Caco-2 (cell line): ENCODE results near the gene SLC2A9. TPM values are rescaled to one million over a fixed set of nuclear protein-coding genes. Genes with fewer than 3 reads are reported as not detected.

Source experiments
- BruUV-seq: library from RNA; stranded (reverse); fragments of 400-500 nt; replicated peaks from 2 replicates; lab custom pipeline; 2021; lab: Mats Ljungman, UMichigan
- CTCF ChIA-PET: fragments of 300-600 bp; sonication (Branson Sonifier 250); formaldehyde crosslinking; loops from one replicate; lab custom pipeline; 2022; ENCODE audit warnings: antibody characterized with exemption; lab: Charles Lee
- POLR2A ChIA-PET: fragments of 300-600 bp; sonication (Branson Sonifier 250); formaldehyde crosslinking; loops from one replicate; lab custom pipeline; 2022; ENCODE audit warnings: antibody characterized with exemption; lab: Charles Lee
- DNase-seq, 2 experiments: peaks; one replicate each; pipeline versions ENCODE4 v3.0.0 to v3.0.0-alpha.2; 2020 to 2022
- H3K27me3 ChIP-seq: replicated peaks from 2 replicates; pipeline ENCODE4 v1.6.0; 2011; ENCODE audit warnings: low read length; ENCODE audit not compliant: control insufficient read depth, insufficient read depth
- H3K36me3 ChIP-seq: 2 replicates; pipeline ENCODE4 v1.5.1; 2011; ENCODE audit warnings: low read length; ENCODE audit not compliant: control insufficient read depth, insufficient read depth
- H3K4me1 ChIP-seq: fragments of 250-450 bp; sonication (Bioruptor Pico); 2 replicates; pipeline ENCODE4 v1.5.1; 2020; ENCODE audit warnings: mild to moderate bottlenecking
- H3K4me3 ChIP-seq: 2 replicates; pipeline ENCODE4 v1.5.1; 2011; ENCODE audit warnings: low read depth, mild to moderate bottlenecking, control low read depth, low read length
- H3K9me3 ChIP-seq: fragments of 250-450 bp; sonication (Bioruptor Pico); 2 replicates; pipeline ENCODE4 v1.5.1; 2020; ENCODE audit warnings: mild to moderate bottlenecking, moderate library complexity
- H3K27ac Mint-ChIP-seq: one replicate; pipeline ENCODE4 v1.8.0; 2022; ENCODE audit warnings: mixed read lengths; ENCODE audit not compliant: unreplicated experiment
- H3K27me3 Mint-ChIP-seq: one replicate; pipeline ENCODE4 v1.8.0; 2022; ENCODE audit warnings: mixed read lengths; ENCODE audit not compliant: insufficient read depth, unreplicated experiment
- H3K36me3 Mint-ChIP-seq: one replicate; pipeline ENCODE4 v1.8.0; 2022; ENCODE audit warnings: mild to moderate bottlenecking, mixed read lengths; ENCODE audit not compliant: insufficient read depth, unreplicated experiment
- H3K4me1 Mint-ChIP-seq: one replicate; pipeline ENCODE4 v1.8.0; 2022; ENCODE audit warnings: low read depth, mixed read lengths; ENCODE audit not compliant: unreplicated experiment
- H3K4me3 Mint-ChIP-seq: one replicate; pipeline ENCODE4 v1.8.0; 2022; ENCODE audit warnings: mild to moderate bottlenecking, moderate library complexity, mixed read lengths; ENCODE audit not compliant: unreplicated experiment
- H3K9me3 Mint-ChIP-seq: one replicate; pipeline ENCODE4 v1.8.0; 2022; ENCODE audit warnings: mixed read lengths; ENCODE audit not compliant: unreplicated experiment
- CTCF ChIP-seq, 2 experiments: fragments of 200-600 bp in 1 of 2; IDR thresholded peaks; 1 replicate in 1 of 2; 2 replicates in 1 of 2; pipeline versions ENCODE4 v1.5.1 to v1.8.0; 2011 to 2022; ENCODE audit warnings: antibody characterized with exemption in 1 of 2, control low read depth in 1 of 2, inconsistent platforms in 1 of 2, low read depth in 1 of 2, low read length in 1 of 2, mild to moderate bottlenecking in 1 of 2, moderate library complexity in 1 of 2; ENCODE audit not compliant: insufficient read depth in 1 of 2, severe bottlenecking in 1 of 2, unreplicated experiment in 1 of 2
- intact Hi-C: fragments of 100-400 bp; cut with micrococcal nuclease; formaldehyde crosslinking; loops from one replicate; pipeline ENCODE4 v1.10.0; 2022; ENCODE audit not compliant: unreplicated experiment
- total RNA-seq: library from RNA; stranded (reverse); gene quantifications from 2 replicates; pipeline ENCODE4 v1.2.3, GENCODE V29; 2022

The SLC2A9 gene
- total RNA-seq, 1 experiment from 2014 or later = 21.0 TPM

GRCh38 chr4:9782136-9782436, 239.2 kb downstream of the SLC2A9 start:
- H3K36me3 Mint-ChIP-seq = no peaks in the 10 kb centered on the region
- Histone ChIP-seq H3K4me3 (no peak overlapping the region), H3K27me3 (no peaks in the 10 kb centered on the region), H3K4me1 (no peaks in the 10 kb centered on the region), H3K9me3 (no peaks in the 10 kb centered on the region), H3K36me3 (no peaks in the 10 kb centered on the region)
- intact Hi-C loops = no loop called here
- BruUV-seq = no TSS peak
- H3K27ac Mint-ChIP-seq = no peak overlapping the region
- H3K27me3 Mint-ChIP-seq = peaks cover 22% of the 10 kb centered on the region
- peaks cover 9% of the 10 kb centered on the region for H3K9me3 Mint-ChIP-seq
- ChIA-PET POLR2A (no interaction called here), CTCF (no interaction called here)
- H3K4me1 Mint-ChIP-seq = peaks cover 12% of the 10 kb centered on the region
- DNase-seq = no peak
- no peak overlapping the region for H3K4me3 Mint-ChIP-seq
- TF ChIP-seq CTCF (IDR thresholded peaks at IDR 0.05; ENCODE audit: insufficient read depth in 1 of 2, low read depth in 1 of 2, low read length in 1 of 2, severe bottlenecking in 1 of 2, unreplicated experiment in 1 of 2) = no peak

GRCh38 chr4:9781343-9782135, 239.8 kb downstream of the SLC2A9 start, which contains the start of gene DRD5:
Gene DRD5, plus strand, starts transcription at chr4:9781634. Its CDS starts 396 bp downstream, at chr4:9782030.
- ChIA-PET CTCF (no interaction called here), POLR2A (no interaction called here)
- no peak for DNase-seq
- H3K27me3 ChIP-seq = no peaks in the 10 kb centered on the region
- H3K4me1 ChIP-seq = no peaks in the 10 kb centered on the region
- Mint-ChIP-seq H3K27me3 (peaks cover 22% of the 10 kb centered on the region), H3K4me1 (peaks cover 12% of the 10 kb centered on the region), H3K36me3 (no peaks in the 10 kb centered on the region), H3K9me3 (peaks cover 9% of the 10 kb centered on the region), H3K4me3 (no peak within 1 kb of the TSS), H3K27ac (no peak within 1 kb of the TSS)
- BruUV-seq = no TSS peak
- H3K36me3 ChIP-seq = no peaks in the 10 kb centered on the region
- intact Hi-C loops = no loop called here
- TF ChIP-seq CTCF (IDR thresholded peaks at IDR 0.05; ENCODE audit: insufficient read depth in 1 of 2, low read depth in 1 of 2, low read length in 1 of 2, severe bottlenecking in 1 of 2, unreplicated experiment in 1 of 2) = no peak
- no peaks in the 10 kb centered on the region for H3K9me3 ChIP-seq
- H3K4me3 ChIP-seq = no peak within 1 kb of the TSS

Other genes with a start within 250 kb of the SLC2A9 start
- not detected in 2 replicates for gene DRD5, start 239.9 kb downstream of the SLC2A9 start, total RNA-seq
- 250 and 270 TPM in 2 replicates for gene WDR1, start 95.3 kb upstream of the SLC2A9 start, total RNA-seq